PFSK-1 (cell line): ENCODE data around the gene ORMDL2.

Experiments used
- FOXP2 ChIP-seq: optimal IDR thresholded peaks from 2 replicates; pipeline ENCODE3; 2011; ENCODE audit warnings: borderline replicate concordance, control low read depth, inconsistent platforms; ENCODE audit not compliant: insufficient read depth; ENCODE audit errors: extremely low read length, extremely low read depth
- POLR2AphosphoS5 ChIP-seq: IDR thresholded peaks from 2 replicates; pipeline ENCODE4 v1.6.1; 2012; ENCODE audit warnings: low read depth, mild to moderate bottlenecking, control low read depth, low read length, moderate library complexity
- REST ChIP-seq, 2 experiments: IDR thresholded peaks; 2 replicates each; pipeline versions ENCODE4 v1.6.1 to v1.8.0; 2011 to 2012; ENCODE audit warnings: low read depth in 2 of 2, low read length in 2 of 2, control low read depth in 1 of 2, inconsistent platforms in 1 of 2, mild to moderate bottlenecking in 1 of 2, moderate library complexity in 1 of 2; ENCODE audit not compliant: insufficient read depth in 1 of 2
- SIN3A ChIP-seq: IDR thresholded peaks from 2 replicates; pipeline ENCODE4 v1.6.1; 2012; ENCODE audit warnings: mild to moderate bottlenecking, low read length, moderate library complexity, borderline replicate concordance; ENCODE audit not compliant: insufficient read depth
- TAF1 ChIP-seq: IDR thresholded peaks from 2 replicates; pipeline ENCODE4 v1.6.1; 2012; ENCODE audit warnings: low read length, control low read depth, borderline replicate concordance; ENCODE audit not compliant: insufficient read depth

The ORMDL2 gene

GRCh38 chr12:55843431-55843830, 25.6 kb downstream of the ORMDL2 start:
- TF ChIP-seq FOXP2 (no peak), REST (IDR thresholded peaks at IDR 0.05; ENCODE audit: insufficient read depth in 1 of 2, low read depth in 2 of 2, low read length in 2 of 2) (no peak), TAF1 (no peak), SIN3A (no peak)

- TF ChIP-seq REST (IDR thresholded peaks at IDR 0.05; ENCODE audit: insufficient read depth in 1 of 2, low read depth in 2 of 2, low read length in 2 of 2) (no peak), SIN3A (no peak), POLR2AphosphoS5 (no peak), TAF1 (no peak), FOXP2 (no peak)
Measured at GRCh38 chr12:55844961-55845360, 27.1 kb downstream of the ORMDL2 start.

- no peak for TF ChIP-seq FOXP2
- TF ChIP-seq SIN3A: no peak
- no peak for TF ChIP-seq REST (IDR thresholded peaks at IDR 0.05; ENCODE audit: insufficient read depth in 1 of 2, low read depth in 2 of 2, low read length in 2 of 2)
- TF ChIP-seq POLR2AphosphoS5: no peak
- TF ChIP-seq TAF1: no peak
Measured at GRCh38 chr12:55845361-55845760, 27.5 kb downstream of the ORMDL2 start.

- TF ChIP-seq SIN3A (no peak), TAF1 (no peak), FOXP2 (no peak), REST (IDR thresholded peaks at IDR 0.05; ENCODE audit: insufficient read depth in 1 of 2, low read depth in 2 of 2, low read length in 2 of 2) (no peak), POLR2AphosphoS5 (no peak)
Measured at GRCh38 chr12:55845785-55846496, 28.1 kb downstream of the ORMDL2 start.
